GM23248 (cell line): ENCODE data around the gene PRDM16. TPM values are rescaled to one million over a fixed set of nuclear protein-coding genes. Genes with fewer than 3 reads are reported as not detected.

Experiments used
- DNase-seq: peaks from one replicate; pipeline ENCODE4 v3.0.0-alpha.2; 2015
- H2AFZ ChIP-seq: fragments of 200-600 bp; sonication (generic); 2 replicates; pipeline ENCODE4 v1.6.1; 2016; ENCODE audit warnings: antibody characterized with exemption
- H3F3A ChIP-seq: fragments of 200-600 bp; sonication (generic); 2 replicates; pipeline ENCODE4 v1.6.1; 2016; ENCODE audit warnings: mild to moderate bottlenecking, antibody characterized with exemption, mixed run types; ENCODE audit not compliant: insufficient read depth
- H3K27ac ChIP-seq: fragments of 200-600 bp; sonication (generic); 2 replicates; pipeline ENCODE4 v1.5.1; 2016; ENCODE audit warnings: mild to moderate bottlenecking
- H3K27me3 ChIP-seq: fragments of 200-600 bp; sonication (generic); replicated peaks from 2 replicates; pipeline ENCODE4 v1.6.1; 2016; ENCODE audit warnings: mild to moderate bottlenecking; ENCODE audit not compliant: insufficient read depth
- H3K36me3 ChIP-seq: fragments of 200-600 bp; sonication (generic); 2 replicates; pipeline ENCODE4 v1.6.1; 2016; ENCODE audit warnings: low read depth, mild to moderate bottlenecking
- H3K4me1 ChIP-seq: fragments of 200-600 bp; sonication (generic); 2 replicates; pipeline ENCODE4 v1.6.1; 2016; ENCODE audit warnings: mild to moderate bottlenecking; ENCODE audit not compliant: insufficient read depth
- H3K4me2 ChIP-seq: fragments of 200-600 bp; sonication (generic); one replicate; pipeline ENCODE4 v1.6.1; 2016; ENCODE audit warnings: mild to moderate bottlenecking; ENCODE audit not compliant: unreplicated experiment
- H3K4me3 ChIP-seq: fragments of 200-600 bp; sonication (generic); 2 replicates; pipeline ENCODE4 v1.5.1; 2016; ENCODE audit warnings: mild to moderate bottlenecking
- H3K79me2 ChIP-seq: fragments of 200-600 bp; sonication (generic); 2 replicates; pipeline ENCODE4 v1.6.1; 2016; ENCODE audit warnings: mild to moderate bottlenecking; ENCODE audit not compliant: insufficient read depth
- H3K9ac ChIP-seq: fragments of 200-600 bp; sonication (generic); 2 replicates; pipeline ENCODE4 v1.6.1; 2016; ENCODE audit warnings: mild to moderate bottlenecking
- H3K9me2 ChIP-seq: fragments of 200-600 bp; sonication (generic); 2 replicates; pipeline ENCODE4 v1.6.1; 2016; ENCODE audit warnings: mixed run types, mild to moderate bottlenecking, moderate library complexity; ENCODE audit not compliant: insufficient read depth
- H3K9me3 ChIP-seq: fragments of 200-600 bp; sonication (generic); one replicate; pipeline ENCODE4 v1.6.1; 2017; ENCODE audit warnings: low read depth
- H4K20me1 ChIP-seq: fragments of 200-600 bp; sonication (generic); 2 replicates; pipeline ENCODE4 v1.6.0; 2016; ENCODE audit not compliant: insufficient read depth
- EZH2 ChIP-seq: fragments of 200-600 bp; sonication (generic); IDR thresholded peaks from 2 replicates; pipeline ENCODE4 v1.6.1; 2018; ENCODE audit warnings: antibody characterized with exemption, mild to moderate bottlenecking; ENCODE audit not compliant: insufficient read depth, poor library complexity, severe bottlenecking
- EZH2phosphoT487 ChIP-seq: fragments of 200-600 bp; sonication (generic); IDR thresholded peaks from 2 replicates; pipeline ENCODE4 v1.6.1; 2018; ENCODE audit warnings: antibody characterized with exemption, moderate library complexity, mild to moderate bottlenecking, low read depth; ENCODE audit not compliant: insufficient read depth
- WGBS, 2 experiments: methylation state at CpG; one replicate each; pipeline ENCODE4 v1.1.6; 2015 to 2017; ENCODE audit warnings: low lambda C conversion rate in 2 of 2, low coverage in 1 of 2; ENCODE audit errors: missing lambda C conversion rate in 2 of 2; 5-methylcytosine and 5-hydroxymethylcytosine counted together
- in situ Hi-C: fragments of 300-500 bp; cut with MboI; formaldehyde crosslinking; loops from 2 replicates; pipeline ENCODE4 v1.15.0; 2020
- polyA plus RNA-seq: library from polyadenylated mRNA; unstranded; fragments of >200 nt; fragmentation: Nextera tagmentation; extraction: Ambion mirVana; gene quantifications from 2 replicates; pipeline ENCODE4 v1.2.1, GENCODE V29; 2016
- total RNA-seq: library from RNA; depleted of rRNA; stranded (reverse); fragments of >200 nt; shearing (Covaris generic); gene quantifications from 2 replicates; pipeline ENCODE4 v1.2.3, GENCODE V29; 2014

Gene PRDM16
- total and polyA plus RNA-seq, 2 experiments from 2014 or later, result 0.18 TPM; not detected in 1

GRCh38 chr1:3373700-3374405, 304.9 kb downstream of the PRDM16 start:
- 0 out of 2 replicates have a peak, but pooled peaks cover 4% of the 10 kb centered on the region for H3K27me3 ChIP-seq
- WGBS, 2 experiments, result 56% methylated on average over 19 to 20 of the region's 20 CpGs
- H3K9me3 ChIP-seq, result no peaks in the 10 kb centered on the region
- no peak for DNase-seq
- no peaks in the 10 kb centered on the region for H3K36me3 ChIP-seq
- peaks cover 18% of the 10 kb centered on the region for H3F3A ChIP-seq
- H3K9ac ChIP-seq, result no peak overlapping the region
- H3K27ac ChIP-seq, result no peak overlapping the region
- no peak overlapping the region for H3K4me2 ChIP-seq
- no peak overlapping the region for H3K4me3 ChIP-seq
- in situ Hi-C loops, result no loop called here
- no peak overlapping the region for H2AFZ ChIP-seq
- H3K9me2 ChIP-seq, result no peaks in the 10 kb centered on the region
- no peaks in the 10 kb centered on the region for H3K79me2 ChIP-seq
- H4K20me1 ChIP-seq, result no peaks in the 10 kb centered on the region
- TF ChIP-seq EZH2phosphoT487, result no peak
- no peak for TF ChIP-seq EZH2
- H3K4me1 ChIP-seq, result peaks cover 16% of the 10 kb centered on the region

GRCh38 chr1:3375245-3375644, 306.2 kb downstream of the PRDM16 start:
- DNase-seq, result peak; percentile 44
- 0 out of 2 replicates have a peak, but pooled peaks cover 4% of the 10 kb centered on the region for H3K27me3 ChIP-seq
- no peaks in the 10 kb centered on the region for H3K9me3 ChIP-seq
- H3K9ac ChIP-seq, result no peak overlapping the region
- no peaks in the 10 kb centered on the region for H3K36me3 ChIP-seq
- TF ChIP-seq EZH2 (no peak), EZH2phosphoT487 (no peak)
- H3K4me1 ChIP-seq, result 0 out of 2 replicates have a peak, but pooled peaks cover 7% of the 10 kb centered on the region
- no peak overlapping the region for H3K4me2 ChIP-seq
- H3K4me3 ChIP-seq, result no peak overlapping the region
- H3F3A ChIP-seq, result peaks cover 5% of the 10 kb centered on the region
- 58 to 68% methylated on average over 11 of the region's 11 CpGs for WGBS, 2 experiments
- no peaks in the 10 kb centered on the region for H3K9me2 ChIP-seq
- no peaks in the 10 kb centered on the region for H3K79me2 ChIP-seq
- H4K20me1 ChIP-seq, result no peaks in the 10 kb centered on the region
- no peak overlapping the region for H3K27ac ChIP-seq
- in situ Hi-C loops, result no loop called here
- no peak overlapping the region for H2AFZ ChIP-seq

- no peaks in the 10 kb centered on the region for H3K36me3 ChIP-seq
- WGBS, 2 experiments, result 66 to 74% methylated on average over 12 of the region's 12 CpGs
- H4K20me1 ChIP-seq, result no peaks in the 10 kb centered on the region
- in situ Hi-C loops, result no loop called here
- H3K4me2 ChIP-seq, result no peak overlapping the region
- no peak overlapping the region for H3K9ac ChIP-seq
- no peaks in the 10 kb centered on the region for H3K9me2 ChIP-seq
- 0 out of 2 replicates have a peak, but pooled peaks cover 4% of the 10 kb centered on the region for H3K27me3 ChIP-seq
- 0 out of 2 replicates have a peak, but pooled peaks cover 7% of the 10 kb centered on the region for H3K4me1 ChIP-seq
- no peak overlapping the region for H3K4me3 ChIP-seq
- no peaks in the 10 kb centered on the region for H3K79me2 ChIP-seq
- no peaks in the 10 kb centered on the region for H3F3A ChIP-seq
- DNase-seq, result no peak
- H3K27ac ChIP-seq, result no peak overlapping the region
- no peak overlapping the region for H2AFZ ChIP-seq
- H3K9me3 ChIP-seq, result no peaks in the 10 kb centered on the region
- no peak for TF ChIP-seq EZH2
- TF ChIP-seq EZH2phosphoT487, result no peak
Observed at GRCh38 chr1:3377166-3377565, 308.2 kb downstream of the PRDM16 start.

- H3K27me3 ChIP-seq, result 0 out of 2 replicates have a peak, but pooled peaks cover 4% of the 10 kb centered on the region
- no peak overlapping the region for H3K27ac ChIP-seq
- in situ Hi-C loops, result no loop called here
- 0 out of 2 replicates have a peak, but pooled peaks cover 7% of the 10 kb centered on the region for H3K4me1 ChIP-seq
- H3K9me3 ChIP-seq, result no peaks in the 10 kb centered on the region
- no peaks in the 10 kb centered on the region for H4K20me1 ChIP-seq
- no peak overlapping the region for H3K4me3 ChIP-seq
- no peaks in the 10 kb centered on the region for H3K36me3 ChIP-seq
- H3K79me2 ChIP-seq, result no peaks in the 10 kb centered on the region
- H3K9me2 ChIP-seq, result no peaks in the 10 kb centered on the region
- 79 to 81% methylated on average over 24 of the region's 24 CpGs for WGBS, 2 experiments
- no peaks in the 10 kb centered on the region for H3F3A ChIP-seq
- no peak overlapping the region for H3K4me2 ChIP-seq
- no peak overlapping the region for H3K9ac ChIP-seq
- no peak overlapping the region for H2AFZ ChIP-seq
- TF ChIP-seq EZH2phosphoT487 (no peak), EZH2 (no peak)
- DNase-seq, result no peak
Observed at GRCh38 chr1:3377604-3378279, 308.7 kb downstream of the PRDM16 start.
